Activated gamma-delta T cell (primary cell): Measurements from ENCODE around the gene HTT.
A peak's percentile ranks its signal among the peaks of the same experiment; 100 is the strongest.

Source experiments
- DNase-seq: peaks from one replicate; lab custom pipeline; 2025; lab: John Stamatoyannopoulos, UW
- total RNA-seq, 2 donors: gene quantifications; one replicate each; lab custom pipeline; 2026; lab: John Stamatoyannopoulos, UW

The HTT gene
- total RNA-seq = 150 to 170 reads per million in 2 donors

DNA sequence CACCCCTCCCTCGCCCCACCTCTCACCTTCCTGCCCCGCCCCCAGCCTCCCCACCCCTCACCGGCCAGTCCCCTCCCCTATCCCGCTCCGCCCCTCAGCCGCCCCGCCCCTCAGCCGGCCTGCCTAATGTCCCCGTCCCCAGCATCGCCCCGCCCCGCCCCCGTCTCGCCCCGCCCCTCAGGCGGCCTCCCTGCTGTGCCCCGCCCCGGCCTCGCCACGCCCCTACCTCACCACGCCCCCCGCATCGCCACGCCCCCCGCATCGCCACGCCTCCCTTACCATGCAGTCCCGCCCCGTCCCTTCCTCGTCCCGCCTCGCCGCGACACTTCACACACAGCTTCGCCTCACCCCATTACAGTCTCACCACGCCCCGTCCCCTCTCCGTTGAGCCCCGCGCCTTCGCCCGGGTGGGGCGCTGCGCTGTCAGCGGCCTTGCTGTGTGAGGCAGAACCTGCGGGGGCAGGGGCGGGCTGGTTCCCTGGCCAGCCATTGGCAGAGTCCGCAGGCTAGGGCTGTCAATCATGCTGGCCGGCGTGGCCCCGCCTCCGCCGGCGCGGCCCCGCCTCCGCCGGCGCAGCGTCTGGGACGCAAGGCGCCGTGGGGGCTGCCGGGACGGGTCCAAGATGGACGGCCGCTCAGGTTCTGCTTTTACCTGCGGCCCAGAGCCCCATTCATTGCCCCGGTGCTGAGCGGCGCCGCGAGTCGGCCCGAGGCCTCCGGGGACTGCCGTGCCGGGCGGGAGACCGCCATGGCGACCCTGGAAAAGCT is at the start of gene HTT, which contains the start of gene HTT-AS:
Gene HTT, plus strand, starts transcription at position 604 of the 768 bp plus-strand sequence. Its CDS starts 145 bp downstream, at position 749.
Gene HTT-AS, minus strand, starts transcription at position 461 of the 768 bp plus-strand sequence.
- DNase-seq = peak; percentile 97

DNA sequence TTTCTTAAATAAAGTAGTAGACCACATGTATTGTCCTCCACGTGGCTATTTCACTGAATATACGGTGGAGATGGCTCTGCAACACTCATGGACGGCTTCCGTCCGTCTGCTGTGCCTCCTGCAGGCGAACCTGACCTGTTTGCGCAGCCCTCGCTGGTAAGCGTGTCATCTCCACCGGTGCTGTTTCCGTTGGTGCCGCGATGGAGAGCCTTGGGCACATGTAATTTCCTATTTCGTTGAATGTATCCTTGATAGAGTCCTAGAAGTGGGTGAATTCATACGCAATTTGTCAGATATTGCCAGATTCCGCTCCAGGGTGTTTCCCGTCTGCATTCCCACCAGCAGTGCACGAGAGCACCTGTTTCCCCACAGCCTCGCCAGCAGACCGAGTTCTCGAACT is 48.6 kb upstream of the HTT start:
- no peak for DNase-seq

DNA sequence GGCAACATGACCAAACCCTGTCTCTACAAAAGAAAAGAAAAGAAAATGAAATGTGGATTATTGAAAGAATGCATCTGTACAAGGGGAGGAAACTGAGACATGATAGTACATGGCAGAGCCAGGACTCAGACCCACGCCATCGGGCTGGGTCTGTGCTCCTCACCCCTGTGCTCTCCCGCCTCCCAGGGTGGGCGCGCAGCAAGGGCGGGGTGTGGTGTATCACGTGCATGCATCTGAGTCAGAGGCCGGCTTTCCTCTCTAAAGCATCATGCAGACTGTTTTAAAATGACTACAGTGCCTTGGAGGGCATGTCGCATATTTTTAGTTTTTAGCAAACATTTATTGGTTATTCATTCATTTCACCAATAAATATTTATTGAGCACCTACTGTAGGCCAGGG is 47.9 kb upstream of the HTT start:
- DNase-seq = no peak

DNA sequence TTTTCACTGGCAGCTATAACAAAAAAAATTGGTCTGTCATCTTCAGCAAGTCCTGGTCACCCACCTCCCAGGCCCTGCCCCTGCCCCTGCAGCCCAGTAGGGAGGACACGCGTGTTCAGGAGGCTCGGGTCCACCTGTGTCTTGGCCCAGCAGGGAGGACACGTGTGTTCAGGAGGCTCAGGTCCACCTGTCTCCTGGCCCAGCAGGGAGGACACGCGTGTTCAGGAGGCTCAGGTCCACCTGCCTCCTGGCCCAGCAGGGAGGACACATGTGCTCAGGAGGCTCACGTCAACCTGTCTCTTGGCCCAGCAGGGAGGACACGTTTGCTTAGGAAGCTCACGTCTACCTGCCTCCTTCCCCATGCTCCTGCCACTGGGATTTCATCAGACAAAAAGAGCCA is 45.0 kb upstream of the HTT start:
- DNase-seq = no peak

DNA sequence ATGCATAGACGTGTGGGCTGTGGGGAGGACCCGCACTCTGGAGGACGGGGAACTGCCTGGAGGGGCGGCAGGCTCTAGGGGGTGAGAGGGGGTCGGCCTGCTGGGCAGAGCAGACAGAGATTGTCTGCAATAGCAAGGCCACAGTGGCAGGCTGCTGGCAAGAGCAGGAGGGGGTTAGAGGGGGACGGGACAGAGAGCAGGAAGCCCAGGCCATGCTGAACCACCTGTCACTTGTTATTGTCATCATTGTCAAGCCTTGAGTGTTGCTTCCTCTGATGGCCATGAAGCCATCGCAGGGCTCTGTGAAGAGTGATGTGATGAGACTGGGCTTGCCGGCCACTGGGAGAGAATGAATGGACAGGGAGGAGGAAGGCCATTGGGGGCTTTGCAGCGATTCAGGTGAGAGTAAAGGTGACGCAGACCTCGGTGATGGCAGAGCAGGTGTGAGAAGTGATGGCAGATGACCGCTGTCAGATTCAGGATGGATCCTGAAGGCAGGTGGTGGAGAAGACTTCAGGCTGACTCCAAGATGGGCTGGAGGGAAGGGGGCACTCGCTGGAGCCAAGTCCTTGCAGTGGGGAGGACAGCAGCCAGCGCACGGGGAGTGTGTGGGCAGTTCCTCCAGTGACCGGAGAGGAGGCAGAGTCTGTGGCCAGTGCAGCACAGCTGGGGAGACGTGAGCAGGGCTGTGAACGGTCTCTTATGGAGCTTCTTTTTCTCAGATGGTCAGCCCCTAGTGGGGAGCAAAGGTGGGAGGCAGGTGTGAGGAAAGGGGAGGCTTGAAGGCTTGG is 43.7 kb upstream of the HTT start:
- no peak for DNase-seq

DNA sequence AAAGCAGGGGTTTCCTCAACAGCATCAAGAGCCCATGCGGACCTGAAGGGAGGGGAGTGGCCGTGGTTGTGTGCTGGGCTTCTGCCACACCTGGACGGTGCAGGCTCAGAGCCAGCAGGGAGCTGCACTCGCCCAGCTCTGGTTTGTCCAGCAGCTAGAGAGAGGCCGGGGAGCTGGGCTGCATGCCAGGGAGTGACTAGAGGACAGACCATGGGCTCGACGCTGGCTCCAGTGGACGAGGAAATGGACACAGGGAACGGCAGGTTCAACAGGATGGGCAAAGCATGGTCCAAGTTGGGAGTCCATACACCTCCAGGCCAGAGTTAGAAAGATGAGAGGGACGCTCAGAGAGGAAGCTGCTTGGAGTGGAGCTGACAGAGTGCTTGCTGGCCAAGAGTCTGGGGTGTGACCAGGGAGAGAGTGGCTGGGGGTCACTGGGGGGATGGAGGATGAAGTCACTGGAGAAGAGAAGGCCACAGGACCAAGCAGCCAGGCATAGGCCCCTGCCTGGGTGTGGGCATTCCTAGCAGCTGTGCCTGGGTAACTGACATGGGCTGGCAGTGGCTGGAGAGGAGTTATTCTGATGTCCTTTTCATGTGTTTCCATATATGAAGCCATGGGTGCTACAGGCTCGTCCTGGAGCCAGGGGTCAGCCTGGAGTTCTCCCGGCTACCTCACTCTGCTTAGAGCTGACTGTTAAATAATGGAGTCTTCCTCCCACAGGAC is 43.0 kb upstream of the HTT start:
- DNase-seq = no peak

DNA sequence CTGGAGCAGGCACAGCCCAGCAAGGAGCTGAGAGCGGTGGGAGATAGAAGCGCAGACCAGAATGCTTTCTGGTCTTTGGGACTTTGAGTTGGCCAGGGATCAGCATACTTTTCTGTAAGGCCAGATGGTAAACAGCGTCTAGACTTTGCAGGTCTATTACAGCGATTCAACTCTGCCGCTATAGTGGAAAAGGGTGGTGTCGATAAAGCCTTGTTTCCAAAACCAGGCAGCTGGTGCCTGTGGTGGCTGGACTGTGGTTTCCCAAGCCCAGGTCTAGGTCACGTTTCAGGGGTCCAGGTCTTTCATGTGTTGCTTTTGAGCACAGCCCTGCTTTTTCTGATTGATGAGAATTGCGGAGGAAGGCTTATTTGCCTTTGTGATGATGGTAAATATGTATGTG is 40.2 kb upstream of the HTT start:
- DNase-seq = no peak

DNA sequence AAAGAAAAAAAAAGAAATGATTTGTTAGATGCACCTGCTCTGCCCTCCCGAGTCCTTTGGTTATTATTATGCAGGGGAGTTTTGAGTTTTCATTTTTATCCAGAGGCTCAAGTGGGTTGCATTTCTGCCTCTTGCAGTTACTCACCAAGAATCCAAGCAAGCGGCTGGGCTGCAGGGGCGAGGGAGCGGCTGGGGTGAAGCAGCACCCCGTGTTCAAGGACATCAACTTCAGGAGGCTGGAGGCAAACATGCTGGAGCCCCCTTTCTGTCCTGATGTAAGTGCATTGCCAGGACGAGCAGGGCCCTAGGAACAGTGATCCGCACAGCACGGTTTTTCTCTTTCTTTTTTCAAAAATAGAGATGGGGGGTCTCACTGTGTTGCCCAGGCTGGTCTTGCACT is 39.2 kb upstream of the HTT start:
- no peak for DNase-seq

DNA sequence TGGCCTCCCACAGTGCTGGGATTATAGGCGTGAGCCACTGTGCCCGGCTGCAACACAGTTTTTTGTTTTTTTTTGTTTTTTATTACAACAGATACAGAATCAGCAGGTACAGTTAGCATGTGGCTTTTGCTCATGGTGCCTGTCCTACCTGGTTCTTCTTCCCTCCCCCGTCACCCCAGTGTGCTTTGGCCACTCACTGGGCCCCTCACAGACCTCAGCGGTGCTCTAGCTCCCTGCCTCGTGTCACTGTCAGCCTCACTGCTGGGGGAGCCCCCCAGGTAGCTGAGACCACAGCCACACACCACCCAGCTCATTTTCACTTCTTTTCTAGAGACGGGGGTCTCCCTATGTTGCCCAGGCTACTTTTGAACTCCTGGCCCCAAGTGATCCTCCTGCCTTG is 38.8 kb upstream of the HTT start:
- DNase-seq = no peak

DNA sequence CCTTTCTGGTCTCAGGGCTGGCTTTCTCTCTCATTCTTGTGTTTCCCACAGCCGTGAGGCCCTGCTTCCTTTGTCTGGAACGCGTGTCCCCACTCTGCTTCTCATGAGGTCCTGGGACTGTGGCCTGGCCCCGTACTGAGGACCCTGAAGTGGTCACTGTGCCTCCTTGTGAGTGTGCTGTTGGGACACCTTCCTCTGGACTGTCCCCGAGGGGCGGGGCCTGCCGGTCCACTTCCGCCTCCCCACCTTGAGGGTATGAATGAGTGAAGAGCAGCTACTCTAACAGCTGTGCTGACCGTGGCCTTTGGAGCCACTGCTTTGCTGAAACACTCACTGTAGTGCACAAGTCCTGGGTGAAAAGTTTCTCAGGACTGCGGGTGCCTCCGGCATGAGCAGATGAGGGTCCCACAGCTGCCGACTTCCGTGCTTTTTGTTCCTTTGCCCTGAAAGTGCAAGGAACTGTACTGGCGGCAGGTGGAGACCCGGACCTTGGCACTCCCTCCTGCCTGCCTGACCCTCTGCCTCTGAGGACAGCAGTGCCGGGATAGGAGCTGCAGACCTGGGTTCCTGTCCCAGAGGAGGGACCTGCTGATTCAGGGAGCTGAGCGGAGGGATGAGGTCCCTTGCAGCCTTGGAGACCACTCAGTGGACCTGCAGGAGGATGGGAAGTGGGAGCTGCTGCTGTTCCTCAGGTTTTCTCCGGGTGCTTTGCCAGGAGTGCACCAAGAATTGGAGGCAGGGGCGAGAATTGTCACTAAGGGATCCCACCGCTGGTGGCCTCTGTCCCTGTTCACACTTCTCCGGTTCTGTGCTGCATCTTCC is 38.1 kb upstream of the HTT start:
- no peak for DNase-seq

DNA sequence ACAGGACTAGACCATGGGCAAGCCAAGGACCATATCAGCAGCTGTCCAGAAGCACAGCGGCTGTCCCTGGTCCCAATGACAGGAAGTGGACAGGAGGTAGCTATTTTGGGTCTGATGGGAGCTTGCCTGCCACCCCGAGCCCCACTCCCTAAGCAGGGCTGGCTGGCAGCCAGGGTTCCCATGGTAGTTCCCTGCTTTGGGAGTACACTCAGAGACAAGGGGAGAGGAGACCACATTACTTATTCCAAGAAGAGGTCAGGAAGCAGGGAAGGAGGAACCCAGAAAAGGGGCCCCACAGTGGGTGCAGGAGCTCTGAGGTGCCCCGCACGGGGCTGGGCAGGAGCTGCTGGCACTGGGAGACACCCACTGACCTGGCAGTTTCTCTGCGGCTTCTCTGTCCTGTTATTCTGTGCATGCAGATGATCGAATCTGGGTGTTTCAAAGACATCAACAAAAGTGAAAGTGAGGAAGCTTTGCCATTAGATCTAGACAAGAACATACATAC is 36.5 kb upstream of the HTT start:
- no peak for DNase-seq

DNA sequence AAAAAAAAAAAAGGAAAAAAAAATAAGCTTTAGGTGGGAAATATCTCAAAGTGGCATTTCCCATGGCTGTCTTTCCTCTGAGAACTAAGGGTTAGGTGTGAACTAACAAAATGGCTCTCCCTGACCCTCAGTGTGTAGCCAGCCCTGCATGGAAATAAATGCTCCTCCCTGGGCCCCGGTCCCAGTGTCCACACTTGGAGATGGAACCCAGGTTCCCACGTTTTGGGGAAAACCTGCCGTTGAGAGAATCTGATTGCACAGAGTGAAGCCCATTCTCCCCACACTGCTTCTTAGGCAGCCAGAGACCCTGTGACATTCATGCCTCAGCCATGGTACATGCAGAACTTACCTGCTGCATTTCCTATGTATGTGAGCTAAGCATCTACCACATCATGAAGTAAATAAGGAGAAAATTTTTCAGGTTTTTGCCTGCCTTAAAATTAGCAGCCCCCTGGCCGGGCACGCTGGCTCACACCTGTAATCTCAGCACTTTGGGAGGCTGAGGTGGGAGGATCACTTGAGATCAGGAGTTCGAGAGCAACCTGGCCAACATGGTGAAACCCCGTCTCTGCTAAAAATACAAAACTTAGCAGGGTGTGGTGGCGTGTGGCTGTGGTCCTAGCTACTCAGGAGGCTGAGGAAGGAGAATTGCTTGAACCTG is 34.6 kb upstream of the HTT start:
- no peak for DNase-seq

DNA sequence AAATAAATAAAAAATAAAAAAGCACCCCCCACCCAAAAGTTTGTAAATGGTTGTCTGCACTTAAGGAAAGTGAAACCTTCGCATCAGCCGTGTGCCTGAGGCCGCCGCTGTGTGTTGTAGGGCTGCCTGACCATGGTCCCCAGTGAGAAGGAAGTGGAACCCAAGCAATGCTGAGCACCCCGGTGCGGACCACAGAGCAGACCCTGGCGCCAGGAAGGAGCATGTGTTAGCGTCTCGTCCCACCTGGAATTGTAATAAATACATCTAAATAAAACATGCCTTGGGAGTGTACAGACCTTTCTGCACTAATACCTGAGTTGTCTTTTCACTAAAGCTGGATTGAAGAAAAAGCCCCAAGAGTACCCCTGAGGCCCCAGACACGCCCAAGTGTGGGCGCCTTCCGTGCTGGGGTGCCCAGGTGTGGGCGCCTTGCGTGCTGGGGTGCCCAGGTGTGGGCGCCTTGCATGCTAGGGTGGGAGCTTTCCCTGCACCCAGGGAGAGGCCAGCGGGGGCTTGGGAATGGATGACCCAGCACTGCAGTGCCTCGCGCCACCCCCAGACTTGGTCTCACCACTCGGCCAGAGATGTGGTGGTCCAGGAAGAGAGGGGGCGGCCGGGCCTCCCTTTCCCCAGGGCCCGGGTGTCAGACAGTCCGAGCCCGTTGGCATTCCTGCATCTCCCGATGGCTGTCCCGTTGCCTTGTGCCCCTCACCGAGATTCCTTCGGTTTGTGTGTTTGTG is 33.9 kb upstream of the HTT start:
- no peak for DNase-seq

DNA sequence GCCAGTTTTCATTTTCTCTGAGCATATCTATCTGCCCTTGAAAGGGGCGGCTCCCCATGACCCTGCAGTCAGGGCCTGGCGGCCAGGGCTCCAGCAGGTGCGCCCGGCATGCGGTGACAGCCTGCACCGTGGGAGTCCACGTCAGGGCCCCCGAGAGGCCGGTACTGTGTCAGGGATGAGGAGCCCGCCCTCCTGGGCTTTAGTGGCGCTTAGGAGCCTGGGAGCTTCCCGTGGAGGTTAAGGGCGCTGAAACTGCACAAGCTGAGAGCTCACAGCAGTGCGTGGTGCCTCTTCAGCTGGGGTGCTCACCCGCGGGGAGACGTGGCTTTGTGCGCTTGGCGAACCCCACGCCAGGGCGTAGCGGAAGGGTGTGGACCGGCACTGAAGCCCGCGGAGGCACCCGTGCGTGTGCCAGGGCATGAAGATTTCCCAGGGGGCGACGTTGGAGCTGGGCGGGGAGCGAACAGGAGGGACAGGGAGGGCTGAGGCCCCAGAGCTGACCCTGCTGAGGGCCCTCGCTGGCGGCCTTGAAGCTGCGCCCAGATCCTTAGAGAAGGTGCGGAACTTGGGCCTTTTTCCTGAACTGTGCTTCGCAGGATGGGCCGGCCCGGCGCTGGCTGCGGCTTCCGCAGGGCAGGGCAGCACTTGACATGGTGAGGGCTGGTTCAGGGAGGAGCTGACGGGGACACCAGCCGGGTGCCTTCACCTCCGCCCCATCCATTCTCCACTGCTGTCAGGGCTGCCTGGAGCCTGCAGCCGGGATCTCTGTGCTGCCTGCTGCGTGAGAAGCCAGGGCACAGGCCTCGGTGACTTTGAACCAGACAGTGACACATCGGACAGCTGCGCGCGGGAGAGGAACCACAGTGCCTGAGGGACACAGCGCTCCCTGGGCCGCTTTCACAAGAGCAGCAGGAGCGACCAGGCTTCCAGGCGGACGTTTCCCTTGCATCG is 33.0 kb upstream of the HTT start:
- DNase-seq = peak; percentile 30

DNA sequence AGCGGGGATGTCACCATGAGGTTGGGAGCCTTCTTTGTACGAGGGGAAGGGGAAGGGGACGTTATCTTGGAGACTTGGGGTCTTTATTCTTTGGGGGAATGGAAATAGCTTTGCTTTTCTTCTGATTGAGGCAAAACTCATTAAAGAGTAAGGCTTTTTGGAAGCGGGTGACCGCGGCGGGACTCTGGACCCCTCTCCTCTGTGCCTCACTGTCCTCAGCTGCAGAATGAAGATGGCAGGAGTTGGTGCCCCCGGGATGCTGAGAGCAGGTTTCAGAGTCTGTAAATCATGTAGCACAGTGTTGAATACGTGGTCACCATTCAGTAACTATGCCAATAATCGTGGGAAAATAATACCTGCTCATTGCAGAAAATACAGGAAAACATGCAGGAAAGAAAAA is 32.3 kb upstream of the HTT start:
- no peak for DNase-seq

DNA sequence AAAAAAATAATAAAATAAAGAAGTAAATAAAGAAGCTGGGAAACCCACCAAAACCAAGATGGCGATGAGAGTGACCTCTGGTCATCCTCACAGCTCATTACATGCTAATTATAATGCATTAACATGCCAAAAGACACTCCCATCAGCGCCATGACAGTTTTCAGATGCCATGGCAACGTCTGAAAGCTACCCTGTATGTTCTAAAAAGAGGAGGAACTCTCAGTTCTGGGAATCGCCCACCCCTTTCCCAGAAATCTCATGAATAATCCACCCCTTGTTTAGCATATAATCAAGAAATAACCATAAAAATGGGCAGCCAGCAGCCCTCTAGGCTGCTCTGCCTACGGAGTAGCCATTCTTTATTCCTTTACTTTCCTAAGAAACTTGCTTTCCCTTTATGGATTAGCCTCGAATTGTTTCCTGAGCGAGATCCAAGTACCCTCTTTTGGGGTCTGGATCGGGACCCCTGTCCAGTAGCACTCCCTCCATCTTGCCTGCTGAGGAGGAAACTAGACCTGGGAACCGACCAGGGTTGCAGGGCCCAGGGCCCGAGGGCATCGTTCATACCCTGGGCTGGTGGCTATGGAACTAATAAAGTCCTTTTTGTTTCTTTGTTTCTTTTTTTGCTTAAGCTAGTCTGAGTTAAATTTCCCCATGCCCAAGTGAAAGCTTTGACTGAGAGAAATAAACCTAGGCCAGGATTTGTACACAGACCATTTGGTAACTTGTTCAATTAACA is 31.0 kb upstream of the HTT start:
- no peak for DNase-seq

DNA sequence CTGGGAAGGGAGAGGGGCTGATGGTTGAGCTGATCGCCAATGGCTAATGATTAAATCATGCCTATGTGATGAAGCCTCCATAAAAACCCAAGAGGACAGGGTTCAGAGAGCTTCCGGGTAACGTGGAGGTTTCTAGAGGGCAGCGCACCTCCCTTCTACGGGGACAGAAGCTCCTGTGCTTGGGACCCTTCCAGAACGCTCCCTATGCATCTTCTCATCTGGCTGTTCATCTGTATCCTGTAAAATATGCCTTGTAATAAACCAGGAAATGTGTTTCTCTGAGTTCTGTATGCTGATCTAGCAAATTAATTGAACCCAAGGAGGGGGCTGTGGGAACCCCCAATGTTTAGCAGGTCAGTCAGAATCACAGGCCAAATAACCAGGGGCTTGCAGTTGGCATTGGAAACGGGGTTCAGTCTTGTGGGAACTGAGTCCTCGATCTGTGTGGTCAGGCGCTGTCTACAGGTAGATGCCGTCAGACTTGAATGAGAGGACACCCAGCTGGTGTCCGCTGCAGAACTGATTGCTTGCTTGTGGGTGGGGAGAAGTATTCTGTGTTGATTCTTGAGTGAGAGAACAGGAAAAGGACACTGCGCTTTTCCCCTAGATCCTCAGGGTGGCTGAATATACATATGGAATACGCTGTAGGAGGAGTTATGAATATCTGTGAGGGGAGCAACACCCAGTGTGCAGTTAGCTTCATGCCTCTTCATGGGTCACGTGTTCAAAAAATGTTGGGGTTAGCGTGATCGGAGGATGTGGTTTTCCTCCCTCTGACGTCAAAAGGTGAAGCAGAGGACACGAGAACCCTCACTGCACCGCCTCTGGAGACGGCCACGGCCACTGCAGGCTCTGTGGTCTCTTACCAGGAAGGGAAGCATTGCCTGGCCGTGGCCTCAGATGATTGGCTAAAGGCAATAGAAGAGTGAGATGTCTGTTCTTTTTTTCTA is 29.3 kb upstream of the HTT start:
- peak; percentile 38 for DNase-seq
